GM23338 (cell line): ENCODE results near the gene GABPA. TPM values are rescaled to one million over a fixed set of nuclear protein-coding genes. Genes with fewer than 3 reads are reported as not detected.

ENCODE experiments used
- ATAC-seq: fragments of 200-7000 bp; cut with Tn5 transposase; 3 replicates; pipeline ENCODE4 v1.9.1; 2020
- DNase-seq: peaks from one replicate; pipeline ENCODE4 v3.0.0-alpha.2; 2015; ENCODE audit warnings: low spot score
- H2AFZ ChIP-seq: fragments of 200-600 bp; sonication (generic); 2 replicates; pipeline ENCODE4 v1.8.0; 2016; ENCODE audit warnings: antibody characterized with exemption, mild to moderate bottlenecking, moderate library complexity
- H3F3A ChIP-seq: fragments of 200-600 bp; sonication (generic); replicated peaks from 2 replicates; pipeline ENCODE4 v1.8.0; 2017; ENCODE audit warnings: antibody characterized with exemption, mixed run types, low read depth
- H3K27ac ChIP-seq: fragments of 200-600 bp; sonication (generic); 2 replicates; pipeline ENCODE4 v1.6.1; 2016; ENCODE audit warnings: low read depth
- H3K27me3 ChIP-seq: fragments of 200-600 bp; sonication (generic); 2 replicates; pipeline ENCODE4 v1.8.0; 2016; ENCODE audit warnings: mild to moderate bottlenecking, mixed run types, moderate library complexity; ENCODE audit not compliant: insufficient read depth
- H3K36me3 ChIP-seq: fragments of 200-600 bp; sonication (generic); 2 replicates; pipeline ENCODE4 v1.8.0; 2016; ENCODE audit warnings: mild to moderate bottlenecking; ENCODE audit not compliant: insufficient read depth
- H3K4me1 ChIP-seq: fragments of 200-600 bp; sonication (generic); 2 replicates; pipeline ENCODE4 v1.8.0; 2016; ENCODE audit warnings: mild to moderate bottlenecking, moderate library complexity; ENCODE audit not compliant: insufficient read depth
- H3K4me2 ChIP-seq: fragments of 200-600 bp; sonication (generic); 2 replicates; pipeline ENCODE4 v1.7.1; 2017; ENCODE audit warnings: mixed run types
- H3K4me3 ChIP-seq: fragments of 200-600 bp; sonication (generic); 2 replicates; pipeline ENCODE4 v1.6.1; 2016; ENCODE audit warnings: mixed run types
- H3K79me2 ChIP-seq: fragments of 200-600 bp; sonication (generic); replicated peaks from 2 replicates; pipeline ENCODE4 v1.8.0; 2017; ENCODE audit warnings: mild to moderate bottlenecking; ENCODE audit not compliant: insufficient read depth
- H3K9me2 ChIP-seq: fragments of 200-600 bp; sonication (generic); 2 replicates; pipeline ENCODE4 v1.8.0; 2017; ENCODE audit not compliant: insufficient read depth
- H4K20me1 ChIP-seq: fragments of 200-600 bp; sonication (generic); replicated peaks from 2 replicates; pipeline ENCODE4 v1.8.0; 2017; ENCODE audit warnings: mild to moderate bottlenecking; ENCODE audit not compliant: insufficient read depth
- H3K27ac Mint-ChIP-seq: 2 replicates; pipeline ENCODE4 v1.8.0; 2020; ENCODE audit warnings: inconsistent platforms, mild to moderate bottlenecking, moderate library complexity, mixed read lengths
- H3K27me3 Mint-ChIP-seq: 3 replicates; pipeline ENCODE4 v1.8.0; 2022; ENCODE audit warnings: low read depth, mild to moderate bottlenecking, moderate library complexity, mixed read lengths, inconsistent platforms; ENCODE audit not compliant: insufficient read depth, poor library complexity
- H3K36me3 Mint-ChIP-seq: 3 replicates; pipeline ENCODE4 v1.8.0; 2021; ENCODE audit warnings: low read depth, mild to moderate bottlenecking, inconsistent platforms, moderate library complexity, mixed read lengths
- H3K4me1 Mint-ChIP-seq: 3 replicates; pipeline ENCODE4 v1.8.0; 2020; ENCODE audit warnings: mild to moderate bottlenecking, inconsistent platforms, mixed read lengths
- H3K4me3 Mint-ChIP-seq: 3 replicates; pipeline ENCODE4 v1.8.0; 2021; ENCODE audit warnings: moderate library complexity, mild to moderate bottlenecking, inconsistent platforms, mixed read lengths
- H3K9me3 Mint-ChIP-seq: 3 replicates; pipeline ENCODE4 v1.8.0; 2020; ENCODE audit warnings: moderate library complexity, mild to moderate bottlenecking, inconsistent platforms, mixed read lengths
- CREB1 ChIP-seq: fragments of 250-450 bp; sonication (Bioruptor Pico); IDR thresholded peaks from 2 replicates; pipeline ENCODE4 v1.5.0; 2020; ENCODE audit warnings: low read depth, mild to moderate bottlenecking, moderate library complexity
- EZH2 ChIP-seq: fragments of 200-600 bp; sonication (generic); IDR thresholded peaks from one replicate; pipeline ENCODE4 v1.8.0; 2017; ENCODE audit warnings: antibody characterized with exemption, mild to moderate bottlenecking, low read depth; ENCODE audit not compliant: unreplicated experiment
- EZH2phosphoT487 ChIP-seq: fragments of 200-600 bp; sonication (generic); IDR thresholded peaks from one replicate; pipeline ENCODE4 v1.8.1; 2018; ENCODE audit warnings: antibody characterized with exemption; ENCODE audit not compliant: unreplicated experiment
- JUNB ChIP-seq: IDR thresholded peaks from one replicate; pipeline ENCODE4 v1.6.1; 2016; ENCODE audit warnings: antibody characterized with exemption; ENCODE audit not compliant: unreplicated experiment
- NANOG ChIP-seq: IDR thresholded peaks from 2 replicates; pipeline ENCODE4 v1.6.1; 2016; ENCODE audit warnings: antibody characterized with exemption, borderline replicate concordance
- POLR2AphosphoS5 ChIP-seq: IDR thresholded peaks from 2 replicates; pipeline ENCODE4 v1.6.1; 2016; ENCODE audit warnings: antibody characterized with exemption, low read depth
- STAT1 ChIP-seq: IDR thresholded peaks from one replicate; pipeline ENCODE4 v1.6.1; 2016; ENCODE audit warnings: antibody characterized with exemption; ENCODE audit not compliant: unreplicated experiment
- ZNF114 ChIP-seq: fragments of 250-450 bp; sonication (Bioruptor Pico); IDR thresholded peaks from 2 replicates; pipeline ENCODE4 v1.5.0; 2020; ENCODE audit warnings: mild to moderate bottlenecking, moderate library complexity
- ZNF331 ChIP-seq: fragments of 250-450 bp; sonication (Bioruptor Pico); IDR thresholded peaks from 2 replicates; pipeline ENCODE4 v1.5.0; 2020; ENCODE audit warnings: low read depth, mild to moderate bottlenecking, moderate library complexity
- polyA plus RNA-seq: library from polyadenylated mRNA; unstranded; fragments of >200 nt; fragmentation: Nextera tagmentation; extraction: Ambion mirVana; gene quantifications from 2 replicates; pipeline ENCODE4 v1.2.1, GENCODE V29; 2016
- total RNA-seq: library from RNA; depleted of rRNA; stranded (reverse); fragments of >200 nt; shearing (Covaris generic); gene quantifications from 2 replicates; pipeline ENCODE4 v1.2.3, GENCODE V29; 2014
- TF ChIP-seq, protein P1 (sequence below), 2 experiments: fragments of 200-600 bp in 1 of 2; sonication (generic) in 1 of 2; conservative IDR thresholded peaks; 2 replicates each; pipeline versions ENCODE4 v1.5.1 to v1.6.1; 2016 to 2017; ENCODE audit warnings: antibody characterized with exemption in 2 of 2, low read depth in 2 of 2, mild to moderate bottlenecking in 2 of 2, moderate library complexity in 1 of 2
- TF ChIP-seq, protein P2 (sequence below): IDR thresholded peaks from 2 replicates; pipeline ENCODE4 v1.6.1; 2016; ENCODE audit warnings: antibody characterized with exemption
- TF ChIP-seq, protein P3 (sequence below): IDR thresholded peaks from one replicate; pipeline ENCODE4 v1.6.1; 2018; ENCODE audit warnings: antibody characterized with exemption; ENCODE audit not compliant: unreplicated experiment
- TF ChIP-seq, protein P4 (sequence below): fragments of 250-450 bp; sonication (Bioruptor Pico); IDR thresholded peaks from 2 replicates; pipeline ENCODE4 v1.5.0; 2020; ENCODE audit warnings: mild to moderate bottlenecking, moderate library complexity

GABPA gene
- total and polyA plus RNA-seq, 2 experiments from 2014 or later, result 8.5 to 28.6 TPM

DNA sequence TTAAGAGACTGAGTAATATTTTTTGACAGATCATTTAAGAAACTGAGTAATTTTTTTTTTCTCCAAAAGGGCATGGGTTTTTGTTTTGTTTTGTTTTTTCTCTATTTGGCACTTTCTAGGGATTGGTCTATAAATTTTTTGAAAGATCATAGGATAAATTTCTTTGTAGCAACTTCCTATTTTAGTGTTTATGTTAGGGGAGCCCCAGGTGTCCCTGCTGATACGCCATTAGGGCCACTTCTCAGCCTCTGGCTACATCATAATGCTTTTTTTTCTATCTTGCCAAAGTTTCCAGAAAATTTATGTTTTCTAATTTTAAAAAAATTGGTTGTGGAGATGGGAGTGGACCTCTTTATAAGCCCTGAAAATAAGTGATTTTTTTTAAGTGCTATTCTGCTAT, 2.6 kb downstream of the GABPA start:
- H3K27me3 Mint-ChIP-seq, result peaks cover 11% of the 10 kb centered on the region
- Histone ChIP-seq H3K36me3 (no peaks in the 10 kb centered on the region), H3F3A (no peaks in the 10 kb centered on the region), H3K9me2 (no peaks in the 10 kb centered on the region), H3K79me2 (peaks cover 75% of the 10 kb centered on the region), H3K27ac (no peak overlapping the region), H3K4me2 (peak overlapping the region; percentile 79; the same call in 1 of the 2 replicates), H3K4me1 (peaks cover 10% of the 10 kb centered on the region; the same call in 1 of the 2 replicates), H2AFZ (no peak overlapping the region), H3K27me3 (no peaks in the 10 kb centered on the region), H3K4me3 (no peak overlapping the region), H4K20me1 (peaks cover 6% of the 10 kb centered on the region; the same call in 1 of the 2 replicates)
- no peak for DNase-seq
- no peak overlapping the region for H3K4me3 Mint-ChIP-seq
- H3K9me3 Mint-ChIP-seq, result no peaks in the 10 kb centered on the region; the same call in 2 of the 3 replicates
- no peak overlapping the region for H3K27ac Mint-ChIP-seq
- H3K36me3 Mint-ChIP-seq, result peaks cover 4% of the 10 kb centered on the region; the same call in 1 of the 3 replicates
- TF ChIP-seq NANOG (no peak), ZNF114 (CRISPR knock-in tag) (no peak), CREB1 (CRISPR knock-in tag) (no peak), JUNB (no peak), ZNF331 (no peak), EZH2phosphoT487 (no peak), EZH2 (no peak), STAT1 (no peak), POLR2AphosphoS5 (no peak)
- TF ChIP-seq, protein P1, sequence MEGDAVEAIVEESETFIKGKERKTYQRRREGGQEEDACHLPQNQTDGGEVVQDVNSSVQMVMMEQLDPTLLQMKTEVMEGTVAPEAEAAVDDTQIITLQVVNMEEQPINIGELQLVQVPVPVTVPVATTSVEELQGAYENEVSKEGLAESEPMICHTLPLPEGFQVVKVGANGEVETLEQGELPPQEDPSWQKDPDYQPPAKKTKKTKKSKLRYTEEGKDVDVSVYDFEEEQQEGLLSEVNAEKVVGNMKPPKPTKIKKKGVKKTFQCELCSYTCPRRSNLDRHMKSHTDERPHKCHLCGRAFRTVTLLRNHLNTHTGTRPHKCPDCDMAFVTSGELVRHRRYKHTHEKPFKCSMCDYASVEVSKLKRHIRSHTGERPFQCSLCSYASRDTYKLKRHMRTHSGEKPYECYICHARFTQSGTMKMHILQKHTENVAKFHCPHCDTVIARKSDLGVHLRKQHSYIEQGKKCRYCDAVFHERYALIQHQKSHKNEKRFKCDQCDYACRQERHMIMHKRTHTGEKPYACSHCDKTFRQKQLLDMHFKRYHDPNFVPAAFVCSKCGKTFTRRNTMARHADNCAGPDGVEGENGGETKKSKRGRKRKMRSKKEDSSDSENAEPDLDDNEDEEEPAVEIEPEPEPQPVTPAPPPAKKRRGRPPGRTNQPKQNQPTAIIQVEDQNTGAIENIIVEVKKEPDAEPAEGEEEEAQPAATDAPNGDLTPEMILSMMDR (conservative IDR thresholded peaks at IDR 0.05; ENCODE audit: low read depth in 2 of 2), result no peak
- TF ChIP-seq, protein P2, sequence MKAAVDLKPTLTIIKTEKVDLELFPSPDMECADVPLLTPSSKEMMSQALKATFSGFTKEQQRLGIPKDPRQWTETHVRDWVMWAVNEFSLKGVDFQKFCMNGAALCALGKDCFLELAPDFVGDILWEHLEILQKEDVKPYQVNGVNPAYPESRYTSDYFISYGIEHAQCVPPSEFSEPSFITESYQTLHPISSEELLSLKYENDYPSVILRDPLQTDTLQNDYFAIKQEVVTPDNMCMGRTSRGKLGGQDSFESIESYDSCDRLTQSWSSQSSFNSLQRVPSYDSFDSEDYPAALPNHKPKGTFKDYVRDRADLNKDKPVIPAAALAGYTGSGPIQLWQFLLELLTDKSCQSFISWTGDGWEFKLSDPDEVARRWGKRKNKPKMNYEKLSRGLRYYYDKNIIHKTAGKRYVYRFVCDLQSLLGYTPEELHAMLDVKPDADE, result no peak
- TF ChIP-seq, protein P3, sequence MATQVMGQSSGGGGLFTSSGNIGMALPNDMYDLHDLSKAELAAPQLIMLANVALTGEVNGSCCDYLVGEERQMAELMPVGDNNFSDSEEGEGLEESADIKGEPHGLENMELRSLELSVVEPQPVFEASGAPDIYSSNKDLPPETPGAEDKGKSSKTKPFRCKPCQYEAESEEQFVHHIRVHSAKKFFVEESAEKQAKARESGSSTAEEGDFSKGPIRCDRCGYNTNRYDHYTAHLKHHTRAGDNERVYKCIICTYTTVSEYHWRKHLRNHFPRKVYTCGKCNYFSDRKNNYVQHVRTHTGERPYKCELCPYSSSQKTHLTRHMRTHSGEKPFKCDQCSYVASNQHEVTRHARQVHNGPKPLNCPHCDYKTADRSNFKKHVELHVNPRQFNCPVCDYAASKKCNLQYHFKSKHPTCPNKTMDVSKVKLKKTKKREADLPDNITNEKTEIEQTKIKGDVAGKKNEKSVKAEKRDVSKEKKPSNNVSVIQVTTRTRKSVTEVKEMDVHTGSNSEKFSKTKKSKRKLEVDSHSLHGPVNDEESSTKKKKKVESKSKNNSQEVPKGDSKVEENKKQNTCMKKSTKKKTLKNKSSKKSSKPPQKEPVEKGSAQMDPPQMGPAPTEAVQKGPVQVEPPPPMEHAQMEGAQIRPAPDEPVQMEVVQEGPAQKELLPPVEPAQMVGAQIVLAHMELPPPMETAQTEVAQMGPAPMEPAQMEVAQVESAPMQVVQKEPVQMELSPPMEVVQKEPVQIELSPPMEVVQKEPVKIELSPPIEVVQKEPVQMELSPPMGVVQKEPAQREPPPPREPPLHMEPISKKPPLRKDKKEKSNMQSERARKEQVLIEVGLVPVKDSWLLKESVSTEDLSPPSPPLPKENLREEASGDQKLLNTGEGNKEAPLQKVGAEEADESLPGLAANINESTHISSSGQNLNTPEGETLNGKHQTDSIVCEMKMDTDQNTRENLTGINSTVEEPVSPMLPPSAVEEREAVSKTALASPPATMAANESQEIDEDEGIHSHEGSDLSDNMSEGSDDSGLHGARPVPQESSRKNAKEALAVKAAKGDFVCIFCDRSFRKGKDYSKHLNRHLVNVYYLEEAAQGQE, result no peak
- TF ChIP-seq, protein P4, sequence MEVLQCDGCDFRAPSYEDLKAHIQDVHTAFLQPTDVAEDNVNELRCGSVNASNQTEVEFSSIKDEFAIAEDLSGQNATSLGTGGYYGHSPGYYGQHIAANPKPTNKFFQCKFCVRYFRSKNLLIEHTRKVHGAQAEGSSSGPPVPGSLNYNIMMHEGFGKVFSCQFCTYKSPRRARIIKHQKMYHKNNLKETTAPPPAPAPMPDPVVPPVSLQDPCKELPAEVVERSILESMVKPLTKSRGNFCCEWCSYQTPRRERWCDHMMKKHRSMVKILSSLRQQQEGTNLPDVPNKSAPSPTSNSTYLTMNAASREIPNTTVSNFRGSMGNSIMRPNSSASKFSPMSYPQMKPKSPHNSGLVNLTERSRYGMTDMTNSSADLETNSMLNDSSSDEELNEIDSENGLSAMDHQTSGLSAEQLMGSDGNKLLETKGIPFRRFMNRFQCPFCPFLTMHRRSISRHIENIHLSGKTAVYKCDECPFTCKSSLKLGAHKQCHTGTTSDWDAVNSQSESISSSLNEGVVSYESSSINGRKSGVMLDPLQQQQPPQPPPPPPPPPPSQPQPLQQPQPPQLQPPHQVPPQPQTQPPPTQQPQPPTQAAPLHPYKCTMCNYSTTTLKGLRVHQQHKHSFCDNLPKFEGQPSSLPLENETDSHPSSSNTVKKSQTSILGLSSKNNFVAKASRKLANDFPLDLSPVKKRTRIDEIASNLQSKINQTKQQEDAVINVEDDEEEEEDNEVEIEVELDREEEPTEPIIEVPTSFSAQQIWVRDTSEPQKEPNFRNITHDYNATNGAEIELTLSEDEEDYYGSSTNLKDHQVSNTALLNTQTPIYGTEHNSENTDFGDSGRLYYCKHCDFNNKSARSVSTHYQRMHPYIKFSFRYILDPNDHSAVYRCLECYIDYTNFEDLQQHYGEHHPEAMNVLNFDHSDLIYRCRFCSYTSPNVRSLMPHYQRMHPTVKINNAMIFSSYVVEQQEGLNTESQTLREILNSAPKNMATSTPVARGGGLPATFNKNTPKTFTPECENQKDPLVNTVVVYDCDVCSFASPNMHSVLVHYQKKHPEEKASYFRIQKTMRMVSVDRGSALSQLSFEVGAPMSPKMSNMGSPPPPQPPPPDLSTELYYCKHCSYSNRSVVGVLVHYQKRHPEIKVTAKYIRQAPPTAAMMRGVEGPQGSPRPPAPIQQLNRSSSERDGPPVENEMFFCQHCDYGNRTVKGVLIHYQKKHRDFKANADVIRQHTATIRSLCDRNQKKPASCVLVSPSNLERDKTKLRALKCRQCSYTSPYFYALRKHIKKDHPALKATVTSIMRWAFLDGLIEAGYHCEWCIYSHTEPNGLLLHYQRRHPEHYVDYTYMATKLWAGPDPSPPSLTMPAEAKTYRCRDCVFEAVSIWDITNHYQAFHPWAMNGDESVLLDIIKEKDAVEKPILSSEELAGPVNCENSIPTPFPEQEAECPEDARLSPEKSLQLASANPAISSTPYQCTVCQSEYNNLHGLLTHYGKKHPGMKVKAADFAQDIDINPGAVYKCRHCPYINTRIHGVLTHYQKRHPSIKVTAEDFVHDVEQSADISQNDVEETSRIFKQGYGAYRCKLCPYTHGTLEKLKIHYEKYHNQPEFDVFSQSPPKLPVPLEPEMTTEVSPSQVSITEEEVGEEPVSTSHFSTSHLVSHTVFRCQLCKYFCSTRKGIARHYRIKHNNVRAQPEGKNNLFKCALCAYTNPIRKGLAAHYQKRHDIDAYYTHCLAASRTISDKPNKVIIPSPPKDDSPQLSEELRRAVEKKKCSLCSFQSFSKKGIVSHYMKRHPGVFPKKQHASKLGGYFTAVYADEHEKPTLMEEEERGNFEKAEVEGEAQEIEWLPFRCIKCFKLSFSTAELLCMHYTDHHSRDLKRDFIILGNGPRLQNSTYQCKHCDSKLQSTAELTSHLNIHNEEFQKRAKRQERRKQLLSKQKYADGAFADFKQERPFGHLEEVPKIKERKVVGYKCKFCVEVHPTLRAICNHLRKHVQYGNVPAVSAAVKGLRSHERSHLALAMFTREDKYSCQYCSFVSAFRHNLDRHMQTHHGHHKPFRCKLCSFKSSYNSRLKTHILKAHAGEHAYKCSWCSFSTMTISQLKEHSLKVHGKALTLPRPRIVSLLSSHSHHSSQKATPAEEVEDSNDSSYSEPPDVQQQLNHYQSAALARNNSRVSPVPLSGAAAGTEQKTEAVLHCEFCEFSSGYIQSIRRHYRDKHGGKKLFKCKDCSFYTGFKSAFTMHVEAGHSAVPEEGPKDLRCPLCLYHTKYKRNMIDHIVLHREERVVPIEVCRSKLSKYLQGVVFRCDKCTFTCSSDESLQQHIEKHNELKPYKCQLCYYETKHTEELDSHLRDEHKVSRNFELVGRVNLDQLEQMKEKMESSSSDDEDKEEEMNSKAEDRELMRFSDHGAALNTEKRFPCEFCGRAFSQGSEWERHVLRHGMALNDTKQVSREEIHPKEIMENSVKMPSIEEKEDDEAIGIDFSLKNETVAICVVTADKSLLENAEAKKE, result no peak
- peaks cover 14% of the 10 kb centered on the region for H3K4me1 Mint-ChIP-seq
- no peak for ATAC-seq
